MCF 10A (cell line): ENCODE data around the gene ARHGEF7. TPM values are rescaled to one million over a fixed set of nuclear protein-coding genes. Genes with fewer than 3 reads are reported as not detected.

Experiments
- BruUV-seq: library from RNA; stranded (reverse); fragments of 400-500 nt; replicated peaks from 2 replicates; lab custom pipeline; 2021; lab: Mats Ljungman, UMichigan
- CTCF ChIA-PET: fragments of 300-600 bp; sonication (Branson Sonifier 250); formaldehyde crosslinking; extraction: SDS; loops from one replicate; lab custom pipeline; 2021; ENCODE audit warnings: antibody characterized with exemption, inconsistent platforms; lab: Yijun Ruan, JAX
- POLR2A ChIA-PET: fragments of 300-600, 350-650 bp; sonication (Branson Sonifier 250); formaldehyde crosslinking; extraction: SDS; loops from one replicate; lab custom pipeline; 2020; ENCODE audit warnings: antibody characterized with exemption, inconsistent platforms; lab: Yijun Ruan, JAX
- DNase-seq: peaks from one replicate; pipeline ENCODE4 v3.0.0-alpha.2; 2018; ENCODE audit not compliant: unreplicated experiment
- H3K27ac Mint-ChIP-seq: one replicate; pipeline ENCODE4 v1.8.0; 2022; ENCODE audit warnings: mild to moderate bottlenecking, low read depth, mixed read lengths; ENCODE audit not compliant: unreplicated experiment
- H3K27me3 Mint-ChIP-seq: one replicate; pipeline ENCODE4 v1.8.0; 2022; ENCODE audit warnings: mixed read lengths; ENCODE audit not compliant: insufficient read depth, unreplicated experiment
- H3K36me3 Mint-ChIP-seq: one replicate; pipeline ENCODE4 v1.8.0; 2022; ENCODE audit warnings: mild to moderate bottlenecking, moderate library complexity, mixed read lengths; ENCODE audit not compliant: insufficient read depth, unreplicated experiment
- H3K4me1 Mint-ChIP-seq: one replicate; pipeline ENCODE4 v1.8.0; 2022; ENCODE audit warnings: mixed read lengths; ENCODE audit not compliant: insufficient read depth, unreplicated experiment
- H3K4me3 Mint-ChIP-seq: one replicate; pipeline ENCODE4 v1.8.0; 2022; ENCODE audit warnings: mild to moderate bottlenecking, moderate library complexity, mixed read lengths; ENCODE audit not compliant: unreplicated experiment
- H3K9me3 Mint-ChIP-seq: one replicate; pipeline ENCODE4 v1.8.0; 2022; ENCODE audit warnings: mixed read lengths; ENCODE audit not compliant: unreplicated experiment
- intact Hi-C: fragments of 100-400 bp; cut with micrococcal nuclease; formaldehyde crosslinking; loops from 2 replicates; pipeline ENCODE4 v1.14.1; 2022
- total RNA-seq: library from RNA; stranded (reverse); gene quantifications from 2 replicates; pipeline ENCODE4 v1.2.3, GENCODE V29; 2022
- TF ChIP-seq, protein P1 (sequence below): fragments of 200-600 bp; IDR thresholded peaks from one replicate; pipeline ENCODE4 v1.8.0; 2022; ENCODE audit warnings: antibody characterized with exemption, mild to moderate bottlenecking; ENCODE audit not compliant: unreplicated experiment

ARHGEF7 gene
- total RNA-seq, 1 experiment from 2014 or later = 43.5 TPM

DNA sequence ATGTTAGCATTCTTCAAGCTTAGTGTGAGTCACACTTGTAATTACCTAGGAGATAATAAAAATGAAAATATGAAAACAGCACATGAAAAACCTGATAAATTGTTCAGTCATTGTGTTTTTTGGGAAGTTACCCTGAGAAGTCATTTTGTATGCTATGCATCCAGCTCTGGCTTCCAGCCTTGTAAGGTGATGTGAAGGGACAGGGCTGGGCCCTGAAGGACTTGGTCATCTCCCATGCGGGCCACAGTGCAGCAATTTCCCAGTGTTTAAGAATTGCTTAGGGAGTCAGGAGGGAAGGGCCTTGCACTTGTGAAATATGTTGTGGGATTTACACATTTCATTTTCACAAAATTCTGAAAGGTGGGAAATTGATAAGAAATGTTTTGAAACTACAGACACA is 41.3 kb downstream of the ARHGEF7 start:
- POLR2A ChIA-PET = interaction anchor here (0.6 to 0.8 kb wide), 2 partner anchors 177 to 1870 kb away, joined by 3 to 4 read pairs; no protein-coding TSS in a partner anchor
- Mint-ChIP-seq H3K9me3 (no peaks in the 10 kb centered on the region), H3K4me1 (peaks cover 16% of the 10 kb centered on the region), H3K36me3 (peaks cover 29% of the 10 kb centered on the region), H3K27me3 (peaks cover 4% of the 10 kb centered on the region), H3K27ac (peak overlapping the region; percentile 68), H3K4me3 (peak overlapping the region; percentile 20)
- TF ChIP-seq, protein P1, sequence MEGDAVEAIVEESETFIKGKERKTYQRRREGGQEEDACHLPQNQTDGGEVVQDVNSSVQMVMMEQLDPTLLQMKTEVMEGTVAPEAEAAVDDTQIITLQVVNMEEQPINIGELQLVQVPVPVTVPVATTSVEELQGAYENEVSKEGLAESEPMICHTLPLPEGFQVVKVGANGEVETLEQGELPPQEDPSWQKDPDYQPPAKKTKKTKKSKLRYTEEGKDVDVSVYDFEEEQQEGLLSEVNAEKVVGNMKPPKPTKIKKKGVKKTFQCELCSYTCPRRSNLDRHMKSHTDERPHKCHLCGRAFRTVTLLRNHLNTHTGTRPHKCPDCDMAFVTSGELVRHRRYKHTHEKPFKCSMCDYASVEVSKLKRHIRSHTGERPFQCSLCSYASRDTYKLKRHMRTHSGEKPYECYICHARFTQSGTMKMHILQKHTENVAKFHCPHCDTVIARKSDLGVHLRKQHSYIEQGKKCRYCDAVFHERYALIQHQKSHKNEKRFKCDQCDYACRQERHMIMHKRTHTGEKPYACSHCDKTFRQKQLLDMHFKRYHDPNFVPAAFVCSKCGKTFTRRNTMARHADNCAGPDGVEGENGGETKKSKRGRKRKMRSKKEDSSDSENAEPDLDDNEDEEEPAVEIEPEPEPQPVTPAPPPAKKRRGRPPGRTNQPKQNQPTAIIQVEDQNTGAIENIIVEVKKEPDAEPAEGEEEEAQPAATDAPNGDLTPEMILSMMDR = no peak
- BruUV-seq = no TSS peak
- CTCF ChIA-PET = interaction anchor here (2.6 kb wide), 1 partner anchor 89 kb away, joined by 11 read pairs; no protein-coding TSS in a partner anchor
- DNase-seq = peak; percentile 2
- intact Hi-C loops = loop anchor here (10.0 kb wide), 2 partner anchors 212 to 242 kb away; partner anchors contain the start of gene ANKRD10

GRCh38 chr13:111158136-111158805 is 43.2 kb downstream of the ARHGEF7 start:
- H3K36me3 Mint-ChIP-seq = peaks cover 43% of the 10 kb centered on the region
- no peak for DNase-seq
- no peaks in the 10 kb centered on the region for H3K9me3 Mint-ChIP-seq
- BruUV-seq = no TSS peak
- H3K4me1 Mint-ChIP-seq = peaks cover 16% of the 10 kb centered on the region
- no peak overlapping the region for H3K27ac Mint-ChIP-seq
- TF ChIP-seq, protein P1 = no peak
- CTCF ChIA-PET = interaction anchor here (0.7 to 2.6 kb wide), 8 partner anchors 12 to 271 kb away, joined by 3 to 11 read pairs (median 4); no protein-coding TSS in a partner anchor
- POLR2A ChIA-PET = no interaction called here
- intact Hi-C loops = loop anchor here (10.0 kb wide), 2 partner anchors 213 to 243 kb away; partner anchors contain the start of gene ANKRD10
- H3K27me3 Mint-ChIP-seq = no peaks in the 10 kb centered on the region
- H3K4me3 Mint-ChIP-seq = no peak overlapping the region

DNA sequence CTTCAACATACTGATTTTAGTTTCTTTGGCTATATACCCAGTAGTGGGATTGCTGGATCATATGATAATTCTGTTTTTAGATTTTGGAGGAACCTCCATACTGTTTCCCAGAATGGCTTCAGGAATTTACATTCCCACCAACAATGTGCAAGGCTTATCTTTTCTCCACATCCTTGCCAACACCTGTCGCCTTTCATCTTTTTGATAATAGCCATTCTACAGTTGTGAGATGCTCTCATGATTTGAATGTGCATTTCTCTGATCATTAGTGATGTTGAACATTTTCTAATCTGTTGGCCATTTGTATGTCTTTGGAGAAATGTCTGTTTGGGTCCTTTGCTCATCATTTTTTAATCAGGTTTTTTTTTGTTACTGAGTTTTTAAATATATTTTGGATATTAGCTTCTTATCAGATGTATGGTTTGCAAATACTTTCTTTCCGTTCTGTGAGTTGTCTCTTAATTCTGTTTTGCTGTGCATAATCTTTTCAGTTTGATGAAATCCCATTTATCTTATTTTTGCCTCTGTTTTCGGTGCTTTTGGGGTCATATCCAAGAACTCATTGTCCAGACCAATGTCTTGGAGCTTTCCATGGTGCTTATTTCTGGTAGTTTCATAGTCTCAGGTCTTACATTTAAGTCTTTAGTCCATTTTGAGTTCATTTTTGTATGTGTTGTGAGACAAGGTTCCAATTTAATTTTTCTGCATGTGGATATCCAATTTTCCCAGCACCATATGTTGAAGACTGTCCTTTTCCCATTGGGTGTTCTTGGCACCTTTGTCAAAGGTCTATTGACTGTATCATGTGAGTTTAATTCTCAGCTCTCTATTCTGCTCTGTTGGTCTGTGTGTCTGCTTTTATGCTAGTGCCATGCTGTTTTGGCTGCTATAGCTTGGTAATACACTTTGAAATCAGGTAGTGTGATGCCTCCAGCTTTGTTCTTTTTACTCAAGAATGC is 44.5 kb downstream of the ARHGEF7 start:
- H3K4me1 Mint-ChIP-seq = peaks cover 12% of the 10 kb centered on the region
- no TSS peak for BruUV-seq
- TF ChIP-seq, protein P1 = no peak
- H3K4me3 Mint-ChIP-seq = no peak overlapping the region
- ChIA-PET CTCF (no interaction called here), POLR2A (interaction anchor here (0.6 kb wide), 1 partner anchor 8 kb away, joined by 3 read pairs; no protein-coding TSS in a partner anchor)
- peaks cover 43% of the 10 kb centered on the region for H3K36me3 Mint-ChIP-seq
- no peaks in the 10 kb centered on the region for H3K27me3 Mint-ChIP-seq
- no peak overlapping the region for H3K27ac Mint-ChIP-seq
- DNase-seq = no peak
- intact Hi-C loops = loop anchor here (10.0 kb wide), 2 partner anchors 215 to 245 kb away; partner anchors contain the start of gene ANKRD10
- H3K9me3 Mint-ChIP-seq = no peaks in the 10 kb centered on the region
